GM21447 (cell line): ENCODE data around the gene RFNG.
A peak's percentile ranks its signal among the peaks of the same experiment; 100 is the strongest.

Source experiments
- ATAC-seq: cut with Tn5 transposase; IDR thresholded peaks from one replicate; pipeline ENCODE4 v1.9.1; 2021; ENCODE audit not compliant: unreplicated experiment

Gene RFNG

DNA sequence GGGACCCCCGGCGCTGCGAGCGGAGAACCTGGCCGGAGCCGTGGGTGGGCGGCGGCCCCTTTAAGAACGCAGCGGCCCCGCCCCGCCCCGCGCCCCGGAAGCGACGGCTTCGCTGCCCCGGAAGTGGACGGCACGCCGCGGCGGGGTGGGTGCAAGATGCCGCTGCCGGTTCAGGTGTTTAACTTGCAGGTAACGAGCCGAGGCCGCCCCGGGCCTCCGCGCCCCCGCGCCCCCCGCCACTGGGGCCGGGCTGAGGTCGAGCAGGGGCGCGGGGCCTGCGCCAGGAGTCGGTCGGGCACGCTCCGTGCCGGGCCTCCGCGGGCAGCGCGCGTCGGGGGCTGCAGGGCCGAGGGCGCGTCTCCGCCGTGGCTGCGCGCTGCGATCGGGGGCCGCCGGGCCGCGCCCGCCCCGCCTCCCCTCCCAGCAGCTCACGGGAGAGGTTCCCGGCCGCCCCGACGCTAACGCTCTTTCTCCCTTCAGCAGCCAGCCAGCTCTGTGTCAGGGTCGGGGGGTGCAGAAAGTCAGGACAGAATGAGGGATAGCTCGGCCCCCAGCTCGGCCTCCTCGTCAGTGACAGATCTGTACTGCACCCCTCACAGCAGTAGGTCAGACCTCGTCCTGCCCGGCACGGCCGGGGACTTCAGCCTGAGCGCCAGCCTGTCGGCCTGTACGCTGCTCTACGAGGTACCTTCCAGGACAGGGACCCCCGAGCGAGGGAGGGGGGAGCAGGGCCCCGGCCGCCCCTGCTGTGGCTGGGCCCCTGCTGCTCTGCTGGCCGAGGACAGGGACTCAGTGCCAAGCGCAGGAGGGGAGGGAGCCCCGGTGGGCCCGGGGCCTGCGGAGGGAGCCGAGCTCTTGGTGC lies at the start of gene RFNG, which contains the start of gene GPS1:
Gene RFNG (minus strand): TSS at position 36 of the 862 bp plus-strand sequence. CDS start 45 bp downstream, outside the sequence.
Gene GPS1 (plus strand): TSS at position 123 of the 862 bp plus-strand sequence. CDS start 34 bp downstream, at position 157.
- peak; percentile 55 for ATAC-seq

GRCh38 chr17:82101301-82101715 lies 49.7 kb upstream of the RFNG start:
- ATAC-seq, result no peak

- ATAC-seq, result no peak
Observed at GRCh38 chr17:82100502-82101298, 49.1 kb upstream of the RFNG start.

DNA sequence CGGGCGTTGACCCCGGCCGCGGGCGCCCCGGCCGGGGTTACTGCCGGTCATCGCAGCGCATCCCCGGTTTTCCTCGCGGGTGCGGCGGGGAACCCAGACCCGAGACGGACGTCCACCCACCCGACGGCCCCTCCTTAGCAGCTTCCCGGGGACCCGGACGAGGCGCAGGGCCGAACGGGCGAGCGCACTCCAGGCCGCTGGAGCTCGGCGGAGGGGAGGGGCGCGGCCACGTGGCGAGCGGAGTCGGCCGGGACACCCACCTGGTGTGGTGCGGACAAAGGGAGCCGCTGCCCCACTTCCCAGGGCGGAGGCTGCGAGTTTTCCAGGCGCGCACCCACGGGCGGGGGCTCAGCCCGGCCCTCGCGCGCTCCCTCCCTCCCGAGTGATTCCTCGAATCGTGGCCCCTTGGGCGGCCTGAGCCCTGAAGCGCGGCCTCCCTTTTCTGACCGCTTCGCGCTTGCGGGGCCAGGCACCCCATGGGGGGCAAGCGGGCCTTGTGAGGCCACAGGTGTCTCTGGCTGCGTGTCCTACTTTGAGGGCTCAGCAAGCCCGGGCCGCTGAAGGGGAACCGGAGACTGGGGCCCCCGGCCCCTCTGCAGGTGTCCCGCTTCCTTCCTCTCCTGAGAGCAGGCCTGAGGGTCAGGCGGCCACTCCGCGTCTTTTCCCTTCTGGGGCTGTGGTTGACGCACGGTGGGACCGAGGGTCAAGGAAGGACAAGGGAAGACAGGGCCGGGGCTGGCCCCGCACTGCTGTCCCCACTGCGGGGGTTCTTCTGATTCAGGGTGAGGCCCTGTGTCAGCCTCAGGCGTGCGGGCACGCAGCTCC lies 47.5 kb upstream of the RFNG start:
- ATAC-seq, result peak; percentile 4

- ATAC-seq, result peak; percentile 72
Observed at GRCh38 chr17:82098169-82098938, 46.7 kb upstream of the RFNG start, which contains the start of gene FASN. Gene FASN, minus strand, starts transcription at chr17:82098236. Its CDS starts 1,791 bp downstream, at chr17:82096445.

GRCh38 chr17:82097919-82098168 lies 46.2 kb upstream of the RFNG start:
- peak; percentile 2 for ATAC-seq

DNA sequence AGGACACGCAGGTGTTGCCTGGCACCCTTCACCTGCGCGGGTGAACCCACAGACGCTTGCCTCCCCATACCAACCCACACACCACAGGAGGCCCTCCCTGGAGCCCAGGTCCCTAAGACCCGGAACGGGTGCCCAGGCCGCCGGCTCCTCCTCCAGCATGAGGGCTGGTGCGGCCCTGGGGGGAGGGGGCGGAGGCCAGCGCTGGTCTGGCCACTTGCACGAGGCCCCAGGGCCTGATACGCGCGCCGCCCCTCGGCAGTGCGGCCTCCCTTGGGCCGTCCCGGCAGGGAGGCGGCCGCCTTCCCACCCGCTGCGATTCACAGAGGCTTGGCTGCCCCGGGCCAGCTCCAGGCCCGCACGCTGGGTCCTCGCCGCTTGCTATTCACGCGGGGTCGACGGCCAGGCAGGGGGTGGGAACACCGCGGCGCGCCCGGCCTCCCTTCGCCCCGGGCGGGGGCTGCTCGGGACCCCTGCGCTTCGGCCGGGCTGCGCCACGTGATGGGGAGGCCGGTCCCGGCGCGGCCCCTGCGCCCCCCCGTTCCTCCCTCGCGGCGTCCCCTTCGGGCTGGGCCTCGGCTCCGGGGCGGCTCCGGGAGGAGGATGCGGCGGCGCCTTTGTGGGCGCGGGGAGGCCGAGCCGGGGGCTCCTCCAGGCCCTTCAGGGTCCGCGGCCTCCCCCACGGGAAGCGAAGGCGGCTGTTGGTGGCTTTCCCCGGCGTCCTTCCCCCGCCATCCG lies 45.7 kb upstream of the RFNG start:
- ATAC-seq, result no peak

GRCh38 chr17:82096709-82097183 lies 45.1 kb upstream of the RFNG start:
- ATAC-seq, result no peak

- ATAC-seq, result no peak
Observed at GRCh38 chr17:82095777-82096708, 44.4 kb upstream of the RFNG start.

- no peak for ATAC-seq
Observed at GRCh38 chr17:82094931-82095776, 43.5 kb upstream of the RFNG start.

DNA sequence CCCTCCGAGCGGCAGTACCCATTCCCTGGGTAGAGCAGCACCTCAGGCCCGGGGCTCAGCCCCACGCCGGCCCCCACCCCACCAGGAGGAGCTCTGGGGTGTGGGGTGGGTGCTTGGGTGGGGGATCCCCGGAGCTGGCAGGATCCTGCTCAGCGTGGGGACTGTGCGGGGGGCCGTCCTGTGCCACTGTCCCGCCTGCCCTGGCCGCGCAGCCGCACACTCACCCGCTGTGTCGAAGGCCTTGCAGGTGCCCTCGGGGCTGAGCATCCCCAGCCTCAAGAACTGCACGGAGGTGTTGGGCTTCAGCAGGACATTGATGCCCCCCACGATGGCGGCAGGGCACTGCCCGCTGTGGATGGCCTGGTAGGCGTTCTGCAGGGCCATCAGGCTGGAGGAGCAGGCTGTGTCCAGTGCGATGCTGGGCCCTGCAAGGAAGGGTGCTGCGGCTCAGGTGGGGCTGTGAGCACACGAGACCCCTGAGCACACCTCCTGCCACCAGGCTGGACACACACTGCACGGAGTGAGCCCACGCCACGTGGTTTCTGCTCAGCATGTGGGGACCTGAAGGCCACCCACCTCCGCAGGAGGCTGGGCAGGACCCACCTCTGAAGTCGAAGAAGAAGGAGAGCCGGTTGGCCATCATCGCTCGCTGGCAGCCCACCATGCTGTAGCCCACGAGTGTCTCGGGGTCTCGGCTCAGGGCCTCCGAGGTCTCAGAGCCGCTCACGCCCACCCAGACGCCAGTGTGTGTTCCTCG lies 41.6 kb upstream of the RFNG start:
- no peak for ATAC-seq

- ATAC-seq, result no peak
Observed at GRCh38 chr17:82092628-82092994, 41.0 kb upstream of the RFNG start.

DNA sequence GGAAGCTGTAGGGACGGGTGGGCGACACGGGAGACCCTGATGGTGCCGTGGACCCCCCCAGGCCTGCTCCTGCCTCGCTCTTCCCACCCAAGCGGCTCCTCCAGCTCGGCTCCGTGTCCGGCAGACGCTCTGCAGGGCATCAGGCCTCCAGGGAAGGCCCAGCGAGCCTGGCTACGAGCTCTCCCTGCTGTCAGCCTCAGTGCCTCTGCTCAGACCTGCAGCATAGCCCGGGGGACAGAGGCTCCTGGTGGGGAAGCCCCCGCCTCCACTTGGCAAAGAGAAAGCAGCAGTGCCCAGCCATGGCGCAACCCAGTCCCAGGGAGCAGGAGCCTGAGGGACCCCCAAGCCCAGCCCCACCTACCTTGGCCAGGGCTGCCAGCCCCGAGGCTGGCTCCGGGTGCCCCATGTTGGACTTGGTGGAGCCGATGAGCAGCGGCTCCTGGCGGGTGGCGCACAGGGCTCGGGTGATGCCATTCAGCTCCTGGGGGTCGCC lies 40.5 kb upstream of the RFNG start:
- no peak for ATAC-seq

DNA sequence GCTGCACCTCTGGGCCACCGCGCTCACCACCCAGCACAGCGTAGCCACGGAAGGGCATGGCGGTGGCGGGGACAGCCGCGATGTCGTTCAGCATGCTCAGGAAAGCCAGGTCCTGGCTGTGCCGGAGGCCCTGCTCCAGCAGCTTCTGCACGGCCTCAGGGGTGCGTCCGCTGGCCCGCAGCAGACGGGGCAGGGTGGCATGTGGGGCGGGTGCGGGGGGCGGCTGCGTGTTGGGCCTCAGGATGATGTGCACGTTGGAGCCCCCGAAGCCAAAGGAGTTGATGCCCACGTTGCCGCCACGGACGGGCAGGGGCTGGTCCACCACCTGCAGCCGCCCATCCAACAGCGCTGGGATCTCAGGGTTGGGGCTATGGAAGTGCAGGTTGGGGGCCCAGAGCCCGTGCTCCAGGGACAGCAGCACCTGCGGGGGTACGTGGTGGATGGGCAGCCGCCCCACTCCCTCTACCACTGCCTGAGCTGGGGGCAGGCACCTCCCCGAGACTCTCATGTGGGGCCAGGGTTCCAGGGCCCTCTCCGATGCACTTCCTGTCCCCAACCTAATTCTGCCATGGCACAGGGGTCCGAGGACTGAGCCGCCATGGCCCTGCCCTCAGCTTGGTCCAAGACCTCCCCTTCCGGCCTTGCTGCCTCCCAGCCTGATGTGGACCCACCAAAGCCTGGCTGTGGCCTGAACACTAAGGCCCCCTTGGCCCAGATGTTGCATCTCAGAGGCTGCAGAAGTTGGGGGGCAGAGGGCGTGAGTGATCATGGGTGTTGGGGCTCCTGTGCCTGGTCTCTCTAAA lies 39.9 kb upstream of the RFNG start:
- ATAC-seq, result no peak

DNA sequence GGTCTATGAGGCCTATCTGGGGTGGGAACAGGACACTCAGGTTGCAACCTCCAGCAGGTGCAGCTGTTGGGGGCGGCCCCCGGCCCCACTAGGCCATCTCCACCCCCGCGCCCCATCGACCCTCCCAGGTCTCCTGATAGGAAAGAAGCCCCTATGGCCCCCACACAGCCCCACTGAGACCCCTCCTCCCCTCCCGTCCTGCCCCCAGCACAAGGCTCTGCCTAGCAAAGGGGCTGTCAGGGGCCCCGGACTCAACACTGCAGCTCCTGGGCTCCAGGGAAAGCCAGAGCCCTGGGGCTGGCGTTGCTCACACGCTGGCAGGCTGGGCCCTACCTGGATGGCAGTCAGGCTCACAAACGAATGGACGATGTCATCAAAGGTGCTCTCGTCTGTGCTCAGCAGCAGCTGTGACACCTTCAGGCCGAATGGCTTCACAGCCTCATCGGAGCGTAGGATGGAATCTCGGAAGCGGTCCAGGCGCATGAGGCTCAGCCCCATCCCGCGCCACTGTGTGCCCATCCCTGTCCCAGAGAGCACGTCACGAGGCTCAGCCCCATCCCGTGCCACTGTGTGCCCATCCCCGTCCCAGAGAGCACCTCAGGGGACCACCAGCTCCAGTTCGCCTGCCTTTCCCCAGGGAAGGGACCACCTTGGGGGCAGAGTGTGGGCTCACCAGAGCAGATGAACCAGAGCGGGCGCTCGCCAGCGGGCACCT lies 39.1 kb upstream of the RFNG start:
- no peak for ATAC-seq
